OCI-LY3 (cell line): ENCODE measurements around the gene EXOC4.

Experiments
- H2AFZ ChIP-seq: fragments of 200-600, 300-600 bp; shearing (Covaris generic); 2 replicates; pipeline ENCODE4 v1.6.0; 2014; ENCODE audit warnings: antibody characterized with exemption, low read depth, low read length
- H3K27ac ChIP-seq: fragments of 200-600, 300-600 bp; sonication (generic); 2 replicates; pipeline ENCODE4 v1.5.1; 2014; ENCODE audit warnings: mild to moderate bottlenecking, low read length, moderate library complexity, mixed read lengths
- H3K27me3 ChIP-seq: fragments of 200-600, 300-600 bp; sonication (generic); 2 replicates; pipeline ENCODE4 v1.6.1; 2014; ENCODE audit warnings: low read depth, low read length, mixed read lengths
- H3K36me3 ChIP-seq: fragments of 200-600, 300-600 bp; sonication (generic); replicated peaks from 2 replicates; pipeline ENCODE3; 2014; ENCODE audit warnings: low read depth, low read length, mixed read lengths
- H3K4me1 ChIP-seq: fragments of 300-600, 200-600 bp; sonication (generic); 2 replicates; pipeline ENCODE4 v1.6.1; 2014; ENCODE audit warnings: low read length, mixed read lengths
- H3K4me2 ChIP-seq: fragments of 200-600, 300-600 bp; sonication (generic); 2 replicates; pipeline ENCODE4 v1.6.1; 2014; ENCODE audit warnings: low read length, mixed read lengths
- H3K4me3 ChIP-seq: fragments of 300-600, 200-600 bp; sonication (generic); 2 replicates; pipeline ENCODE4 v1.5.1; 2014; ENCODE audit warnings: antibody characterized with exemption, mild to moderate bottlenecking, low read length, moderate library complexity
- H3K79me2 ChIP-seq: fragments of 300-600, 200-600 bp; shearing (Covaris generic); 2 replicates; pipeline ENCODE4 v1.6.1; 2014; ENCODE audit warnings: mild to moderate bottlenecking, low read length, mixed read lengths
- H3K9ac ChIP-seq: fragments of 300-600, 200-600 bp; shearing (Covaris generic); 2 replicates; pipeline ENCODE4 v1.6.0; 2014; ENCODE audit warnings: mild to moderate bottlenecking, low read length, moderate library complexity
- H3K9me3 ChIP-seq: fragments of 200-600, 300-600 bp; shearing (Covaris generic); 2 replicates; pipeline ENCODE4 v1.6.1; 2014; ENCODE audit warnings: low read length, mixed read lengths; ENCODE audit not compliant: insufficient read depth
- H4K20me1 ChIP-seq: fragments of 200-600, 300-600 bp; sonication (generic); 2 replicates; pipeline ENCODE4 v1.6.1; 2016; ENCODE audit warnings: low read length, mixed read lengths; ENCODE audit not compliant: insufficient read depth
- EZH2phosphoT487 ChIP-seq: fragments of 200-600 bp; shearing (Covaris generic); IDR thresholded peaks from 2 replicates; pipeline ENCODE4 v1.6.1; 2018; ENCODE audit warnings: antibody characterized with exemption, mixed run types, low read depth
- TF ChIP-seq, protein P1 (sequence below): fragments of 200-600, 300-600 bp; sonication (generic); IDR thresholded peaks from 2 replicates; pipeline ENCODE4 v1.5.1; 2014; ENCODE audit warnings: antibody characterized with exemption, low read length, low read depth

Gene EXOC4

GRCh38 chr7:133839121-133839520, 586.2 kb downstream of the EXOC4 start:
- H3K4me3 ChIP-seq, result no peak overlapping the region
- TF ChIP-seq, protein P1, sequence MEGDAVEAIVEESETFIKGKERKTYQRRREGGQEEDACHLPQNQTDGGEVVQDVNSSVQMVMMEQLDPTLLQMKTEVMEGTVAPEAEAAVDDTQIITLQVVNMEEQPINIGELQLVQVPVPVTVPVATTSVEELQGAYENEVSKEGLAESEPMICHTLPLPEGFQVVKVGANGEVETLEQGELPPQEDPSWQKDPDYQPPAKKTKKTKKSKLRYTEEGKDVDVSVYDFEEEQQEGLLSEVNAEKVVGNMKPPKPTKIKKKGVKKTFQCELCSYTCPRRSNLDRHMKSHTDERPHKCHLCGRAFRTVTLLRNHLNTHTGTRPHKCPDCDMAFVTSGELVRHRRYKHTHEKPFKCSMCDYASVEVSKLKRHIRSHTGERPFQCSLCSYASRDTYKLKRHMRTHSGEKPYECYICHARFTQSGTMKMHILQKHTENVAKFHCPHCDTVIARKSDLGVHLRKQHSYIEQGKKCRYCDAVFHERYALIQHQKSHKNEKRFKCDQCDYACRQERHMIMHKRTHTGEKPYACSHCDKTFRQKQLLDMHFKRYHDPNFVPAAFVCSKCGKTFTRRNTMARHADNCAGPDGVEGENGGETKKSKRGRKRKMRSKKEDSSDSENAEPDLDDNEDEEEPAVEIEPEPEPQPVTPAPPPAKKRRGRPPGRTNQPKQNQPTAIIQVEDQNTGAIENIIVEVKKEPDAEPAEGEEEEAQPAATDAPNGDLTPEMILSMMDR, result no peak
- no peak for TF ChIP-seq EZH2phosphoT487
- no peaks in the 10 kb centered on the region for H3K4me1 ChIP-seq
- H3K9me3 ChIP-seq, result no peaks in the 10 kb centered on the region
- H4K20me1 ChIP-seq, result no peaks in the 10 kb centered on the region
- no peak overlapping the region for H3K27ac ChIP-seq
- no peak overlapping the region for H2AFZ ChIP-seq
- H3K9ac ChIP-seq, result no peak overlapping the region
- no peak overlapping the region for H3K4me2 ChIP-seq
- no peaks in the 10 kb centered on the region for H3K27me3 ChIP-seq
- no peaks in the 10 kb centered on the region for H3K36me3 ChIP-seq
- H3K79me2 ChIP-seq, result no peaks in the 10 kb centered on the region

GRCh38 chr7:133843341-133843740, 590.5 kb downstream of the EXOC4 start:
- TF ChIP-seq EZH2phosphoT487, result no peak
- TF ChIP-seq, protein P1, result no peak
- H2AFZ ChIP-seq, result no peak overlapping the region
- no peaks in the 10 kb centered on the region for H3K79me2 ChIP-seq
- H3K4me2 ChIP-seq, result no peak overlapping the region
- no peak overlapping the region for H3K4me3 ChIP-seq
- H3K36me3 ChIP-seq, result no peaks in the 10 kb centered on the region
- no peak overlapping the region for H3K27ac ChIP-seq
- H3K9ac ChIP-seq, result no peak overlapping the region
- H3K4me1 ChIP-seq, result no peaks in the 10 kb centered on the region
- no peaks in the 10 kb centered on the region for H3K9me3 ChIP-seq
- no peaks in the 10 kb centered on the region for H3K27me3 ChIP-seq
- H4K20me1 ChIP-seq, result no peaks in the 10 kb centered on the region

- Histone ChIP-seq H3K27me3 (no peaks in the 10 kb centered on the region), H4K20me1 (no peaks in the 10 kb centered on the region), H3K79me2 (no peaks in the 10 kb centered on the region), H3K36me3 (no peaks in the 10 kb centered on the region), H3K4me1 (no peaks in the 10 kb centered on the region), H2AFZ (no peak overlapping the region), H3K9me3 (no peaks in the 10 kb centered on the region), H3K4me2 (no peak overlapping the region), H3K9ac (no peak overlapping the region), H3K27ac (no peak overlapping the region), H3K4me3 (no peak overlapping the region)
- TF ChIP-seq EZH2phosphoT487, result no peak
- TF ChIP-seq, protein P1, result no peak
Measured at GRCh38 chr7:133845005-133845404, 592.1 kb downstream of the EXOC4 start.

DNA sequence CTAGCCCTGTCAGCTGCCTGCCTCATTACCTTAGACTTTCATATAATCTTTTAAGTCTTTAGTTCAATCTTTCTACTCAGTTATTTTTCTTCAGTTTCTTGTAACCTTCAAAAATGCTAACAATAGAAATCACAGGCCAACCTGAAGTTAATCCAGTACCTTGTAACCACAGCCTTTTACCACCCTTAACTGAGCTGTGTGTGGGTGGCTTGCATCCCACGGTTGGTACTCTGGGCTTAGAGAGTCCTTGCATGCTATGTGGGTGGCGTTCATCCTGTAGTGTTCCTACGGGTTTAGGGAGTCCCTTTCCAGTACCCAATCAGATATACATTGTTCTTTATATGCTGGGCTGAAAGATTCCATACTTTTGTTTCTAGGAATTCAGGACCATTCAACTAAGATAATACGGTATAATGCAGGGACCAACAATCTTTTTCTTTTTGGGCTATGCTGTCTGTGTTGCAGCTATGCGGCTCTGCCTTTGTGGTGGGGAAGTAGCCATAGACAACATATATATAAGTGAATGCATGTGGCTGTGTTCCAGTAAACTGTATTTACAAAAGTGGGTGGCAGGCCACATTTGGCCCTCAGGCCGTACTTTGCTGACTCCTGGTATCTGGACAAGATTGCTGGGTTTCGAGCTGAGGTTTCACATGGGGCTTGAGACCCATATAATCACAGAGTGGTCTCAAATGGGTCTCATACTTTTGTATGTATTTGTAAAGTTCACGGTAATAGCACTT, 593.5 kb downstream of the EXOC4 start:
- no peaks in the 10 kb centered on the region for H3K36me3 ChIP-seq
- H3K79me2 ChIP-seq, result no peaks in the 10 kb centered on the region
- TF ChIP-seq, protein P1, result no peak
- TF ChIP-seq EZH2phosphoT487, result no peak
- no peaks in the 10 kb centered on the region for H3K27me3 ChIP-seq
- no peak overlapping the region for H3K27ac ChIP-seq
- H3K9me3 ChIP-seq, result no peaks in the 10 kb centered on the region
- H2AFZ ChIP-seq, result no peak overlapping the region
- no peaks in the 10 kb centered on the region for H4K20me1 ChIP-seq
- no peak overlapping the region for H3K9ac ChIP-seq
- H3K4me3 ChIP-seq, result no peak overlapping the region
- H3K4me1 ChIP-seq, result no peaks in the 10 kb centered on the region
- no peak overlapping the region for H3K4me2 ChIP-seq
